Astrocyte (in vitro differentiated cells and primary cell): ENCODE data around the gene NUBPL.

Source experiments
- EZH2 ChIP-seq: IDR thresholded peaks from 2 replicates; pipeline ENCODE4 v1.6.1; 2012; ENCODE audit warnings: mild to moderate bottlenecking, low read length, inconsistent platforms; ENCODE audit not compliant: insufficient read depth
- TF ChIP-seq, protein P1 (sequence below): IDR thresholded peaks from 2 replicates; pipeline ENCODE4 v1.5.1; 2011; ENCODE audit warnings: low read depth, mild to moderate bottlenecking, inconsistent platforms, low read length, moderate library complexity; ENCODE audit not compliant: insufficient read depth

DNA sequence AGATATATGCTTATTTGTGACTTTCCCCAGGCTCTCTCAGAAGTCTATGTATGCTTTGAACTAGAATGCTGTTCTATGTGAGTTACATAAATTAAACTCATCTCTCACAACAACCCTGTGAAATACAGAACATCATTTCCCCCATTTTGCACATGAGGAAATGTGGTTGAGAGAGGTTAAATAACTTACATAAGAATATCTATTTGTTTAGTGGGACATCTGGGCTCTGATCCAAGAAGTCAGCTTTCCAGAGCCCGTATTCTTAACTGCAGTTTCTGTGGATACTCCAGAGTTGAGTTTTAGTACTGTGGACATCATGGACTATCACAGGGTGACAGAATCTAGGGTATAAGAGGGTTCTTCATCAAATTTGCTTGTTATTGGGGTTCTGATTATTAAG lies 273.4 kb downstream of the NUBPL start:
- TF ChIP-seq, protein P1, sequence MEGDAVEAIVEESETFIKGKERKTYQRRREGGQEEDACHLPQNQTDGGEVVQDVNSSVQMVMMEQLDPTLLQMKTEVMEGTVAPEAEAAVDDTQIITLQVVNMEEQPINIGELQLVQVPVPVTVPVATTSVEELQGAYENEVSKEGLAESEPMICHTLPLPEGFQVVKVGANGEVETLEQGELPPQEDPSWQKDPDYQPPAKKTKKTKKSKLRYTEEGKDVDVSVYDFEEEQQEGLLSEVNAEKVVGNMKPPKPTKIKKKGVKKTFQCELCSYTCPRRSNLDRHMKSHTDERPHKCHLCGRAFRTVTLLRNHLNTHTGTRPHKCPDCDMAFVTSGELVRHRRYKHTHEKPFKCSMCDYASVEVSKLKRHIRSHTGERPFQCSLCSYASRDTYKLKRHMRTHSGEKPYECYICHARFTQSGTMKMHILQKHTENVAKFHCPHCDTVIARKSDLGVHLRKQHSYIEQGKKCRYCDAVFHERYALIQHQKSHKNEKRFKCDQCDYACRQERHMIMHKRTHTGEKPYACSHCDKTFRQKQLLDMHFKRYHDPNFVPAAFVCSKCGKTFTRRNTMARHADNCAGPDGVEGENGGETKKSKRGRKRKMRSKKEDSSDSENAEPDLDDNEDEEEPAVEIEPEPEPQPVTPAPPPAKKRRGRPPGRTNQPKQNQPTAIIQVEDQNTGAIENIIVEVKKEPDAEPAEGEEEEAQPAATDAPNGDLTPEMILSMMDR = no peak
- no peak for TF ChIP-seq EZH2
